ENCODE results near the gene DCDC2. TPM values are rescaled to one million over a fixed set of nuclear protein-coding genes. Genes with fewer than 3 reads are reported as not detected.

DCDC2 gene
- total and polyA plus RNA-seq, 4 donors: 0.51 to 13.0 (median 2.0) TPM

DNA sequence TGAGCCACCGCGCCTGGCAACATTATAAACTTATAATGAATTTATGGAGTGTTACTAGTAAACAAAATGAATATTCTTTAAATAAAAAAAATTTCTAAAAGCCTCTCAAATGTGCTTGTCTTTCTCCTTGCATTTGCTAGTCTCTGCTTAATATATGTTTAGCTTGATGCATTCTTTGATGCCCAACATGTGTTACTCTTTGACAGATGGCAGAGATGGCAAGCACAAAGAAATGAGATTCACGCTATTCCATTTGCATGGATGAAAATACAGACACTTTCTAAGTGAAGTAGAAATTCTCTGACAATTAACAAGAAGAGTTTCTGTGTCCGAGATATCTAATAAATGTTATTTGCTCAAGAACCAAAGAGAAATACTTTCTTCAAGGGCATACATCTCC lies 30.1 kb downstream of the DCDC2 start:
- Histone ChIP-seq H3K4me1 (ENCODE audit: control insufficient read depth in 4 of 4, insufficient read depth in 4 of 4, low read length in 3 of 4) (no peaks in the 10 kb centered on the region), H3K9ac (ENCODE audit: low read depth in 1 of 2, low read length in 2 of 2) (no peak overlapping the region), H3K27me3 (ENCODE audit: control insufficient read depth in 4 of 4, insufficient read depth in 4 of 4, low read length in 3 of 4) (no peaks in the 10 kb centered on the region), H3K27ac (ENCODE audit: low read depth in 1 of 2, low read length in 2 of 2) (no peak overlapping the region), H3K36me3 (ENCODE audit: control insufficient read depth in 4 of 4, insufficient read depth in 3 of 4, low read depth in 1 of 4, low read length in 3 of 4) (no peaks in the 10 kb centered on the region), H3K9me3 (ENCODE audit: control insufficient read depth in 4 of 4, low read length in 3 of 4) (no peaks in the 10 kb centered on the region), H3K4me3 (ENCODE audit: low read depth in 1 of 3, low read length in 3 of 3) (no peak overlapping the region)
- WGBS: 92% methylated on average over 4 of the region's 4 CpGs
- DNase-seq (ENCODE audit: low spot score): no peak
- no peak for TF ChIP-seq RAD21 (IDR thresholded peaks at IDR 0.05)
- no peak for TF ChIP-seq REST (IDR thresholded peaks at IDR 0.05)
- TF ChIP-seq YY1 (IDR thresholded peaks at IDR 0.05): no peak
- no peak for TF ChIP-seq ZBTB33 (IDR thresholded peaks at IDR 0.05)
- TF ChIP-seq, protein P1, sequence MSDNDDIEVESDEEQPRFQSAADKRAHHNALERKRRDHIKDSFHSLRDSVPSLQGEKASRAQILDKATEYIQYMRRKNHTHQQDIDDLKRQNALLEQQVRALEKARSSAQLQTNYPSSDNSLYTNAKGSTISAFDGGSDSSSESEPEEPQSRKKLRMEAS (IDR thresholded peaks at IDR 0.05): no peak
- TF ChIP-seq RXRA (IDR thresholded peaks at IDR 0.05): no peak
- TF ChIP-seq, protein P2, sequence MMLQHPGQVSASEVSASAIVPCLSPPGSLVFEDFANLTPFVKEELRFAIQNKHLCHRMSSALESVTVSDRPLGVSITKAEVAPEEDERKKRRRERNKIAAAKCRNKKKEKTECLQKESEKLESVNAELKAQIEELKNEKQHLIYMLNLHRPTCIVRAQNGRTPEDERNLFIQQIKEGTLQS (IDR thresholded peaks at IDR 0.05): no peak
- no peak for TF ChIP-seq HNF4G (IDR thresholded peaks at IDR 0.05)
- TF ChIP-seq HNF4A (conservative IDR thresholded peaks at IDR 0.05): no peak
- no peak for TF ChIP-seq EGR1 (IDR thresholded peaks at IDR 0.05; ENCODE audit: low read depth in 2 of 2)
- TF ChIP-seq FOXA2 (IDR thresholded peaks at IDR 0.05): no peak
- TF ChIP-seq SP1 (IDR thresholded peaks at IDR 0.05): no peak
- no peak for TF ChIP-seq NR2F2 (IDR thresholded peaks at IDR 0.05)
- TF ChIP-seq TAF1 (conservative IDR thresholded peaks at IDR 0.05): no peak
- no peak for TF ChIP-seq JUND (IDR thresholded peaks at IDR 0.05)
- no peak for TF ChIP-seq GABPA (IDR thresholded peaks at IDR 0.05 in 1 of 2, conservative IDR thresholded peaks at IDR 0.05 in 1 of 2)
- no peak for TF ChIP-seq FOXA1 (IDR thresholded peaks at IDR 0.05)
- TF ChIP-seq, protein P3, sequence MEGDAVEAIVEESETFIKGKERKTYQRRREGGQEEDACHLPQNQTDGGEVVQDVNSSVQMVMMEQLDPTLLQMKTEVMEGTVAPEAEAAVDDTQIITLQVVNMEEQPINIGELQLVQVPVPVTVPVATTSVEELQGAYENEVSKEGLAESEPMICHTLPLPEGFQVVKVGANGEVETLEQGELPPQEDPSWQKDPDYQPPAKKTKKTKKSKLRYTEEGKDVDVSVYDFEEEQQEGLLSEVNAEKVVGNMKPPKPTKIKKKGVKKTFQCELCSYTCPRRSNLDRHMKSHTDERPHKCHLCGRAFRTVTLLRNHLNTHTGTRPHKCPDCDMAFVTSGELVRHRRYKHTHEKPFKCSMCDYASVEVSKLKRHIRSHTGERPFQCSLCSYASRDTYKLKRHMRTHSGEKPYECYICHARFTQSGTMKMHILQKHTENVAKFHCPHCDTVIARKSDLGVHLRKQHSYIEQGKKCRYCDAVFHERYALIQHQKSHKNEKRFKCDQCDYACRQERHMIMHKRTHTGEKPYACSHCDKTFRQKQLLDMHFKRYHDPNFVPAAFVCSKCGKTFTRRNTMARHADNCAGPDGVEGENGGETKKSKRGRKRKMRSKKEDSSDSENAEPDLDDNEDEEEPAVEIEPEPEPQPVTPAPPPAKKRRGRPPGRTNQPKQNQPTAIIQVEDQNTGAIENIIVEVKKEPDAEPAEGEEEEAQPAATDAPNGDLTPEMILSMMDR (IDR thresholded peaks at IDR 0.05; ENCODE audit: low read depth, low read length, missing input control): no peak

Data from liver (tissue), 9 donors.